CD4-positive, alpha-beta T cell (primary cell): ENCODE results near the gene TMEM176A. TPM values are rescaled to one million over a fixed set of nuclear protein-coding genes. Genes with fewer than 3 reads are reported as not detected.

ENCODE experiments used
- ATAC-seq: fragments of 200-7000 bp; cut with Tn5 transposase; one replicate; pipeline ENCODE4 v1.10.0; 2022; ENCODE audit warnings: mild to moderate bottlenecking; ENCODE audit not compliant: poor library complexity
- CTCF ChIA-PET: fragments of 350-600 bp; sonication (Branson Sonifier 250); formaldehyde crosslinking; loops from one replicate; lab custom pipeline; 2021; ENCODE audit warnings: antibody characterized with exemption, inconsistent platforms; lab: Charles Lee
- POLR2A ChIA-PET: fragments of 350-600 bp; sonication (Branson Sonifier 250); formaldehyde crosslinking; loops from one replicate; lab custom pipeline; 2021; ENCODE audit warnings: antibody characterized with exemption, inconsistent platforms; lab: Charles Lee
- DNase-seq, 14 experiments: peaks; one replicate each; pipeline ENCODE4 v3.0.0-alpha.2; 2013 to 2020; ENCODE audit warnings: mixed read lengths in 2 of 14
- H3K27ac ChIP-seq, 2 donors: one replicate each; pipeline versions ENCODE4 v1.5.1 to v1.7.0; 2013; ENCODE audit warnings: low read length in 2 of 2, low read depth in 1 of 2, mild to moderate bottlenecking in 1 of 2
- H3K27me3 ChIP-seq, 2 experiments: 1 replicate in 1 of 2; 2 replicates in 1 of 2; pipeline versions ENCODE4 v1.6.1 to v1.7.0; 2013; ENCODE audit warnings: low read length in 2 of 2, control low read depth in 1 of 2, mild to moderate bottlenecking in 1 of 2, moderate library complexity in 1 of 2; ENCODE audit not compliant: insufficient read depth in 2 of 2, control insufficient read depth in 1 of 2
- H3K36me3 ChIP-seq: one replicate; pipeline ENCODE4 v1.6.1; 2013; ENCODE audit warnings: low read length, control low read depth; ENCODE audit not compliant: insufficient read depth
- H3K4me1 ChIP-seq: one replicate; pipeline ENCODE4 v1.6.1; 2013; ENCODE audit warnings: low read length, control low read depth; ENCODE audit not compliant: insufficient read depth
- H3K4me3 ChIP-seq: one replicate; pipeline ENCODE4 v1.5.1; 2013; ENCODE audit warnings: mild to moderate bottlenecking, low read length, moderate library complexity
- H3K9me3 ChIP-seq, 2 experiments: 1 replicate in 1 of 2; 2 replicates in 1 of 2; pipeline versions ENCODE4 v1.6.1 to v1.7.0; 2013; ENCODE audit warnings: low read length in 2 of 2, mild to moderate bottlenecking in 2 of 2, control low read depth in 1 of 2, moderate library complexity in 1 of 2; ENCODE audit not compliant: control insufficient read depth in 1 of 2, insufficient read depth in 1 of 2
- H3K27ac Mint-ChIP-seq: one replicate; pipeline ENCODE4 v1.8.0; 2020; ENCODE audit warnings: mixed read lengths
- H3K27me3 Mint-ChIP-seq: one replicate; pipeline ENCODE4 v1.8.0; 2021; ENCODE audit warnings: mixed read lengths
- H3K36me3 Mint-ChIP-seq: one replicate; pipeline ENCODE4 v1.8.0; 2021; ENCODE audit warnings: low read depth, mixed read lengths
- H3K4me1 Mint-ChIP-seq: one replicate; pipeline ENCODE4 v1.8.0; 2021; ENCODE audit warnings: low read depth, mixed read lengths
- H3K4me3 Mint-ChIP-seq: one replicate; pipeline ENCODE4 v1.8.0; 2020; ENCODE audit warnings: mild to moderate bottlenecking, mixed read lengths
- H3K9me3 Mint-ChIP-seq: one replicate; pipeline ENCODE4 v1.8.0; 2020; ENCODE audit warnings: mixed read lengths
- CTCF ChIP-seq: fragments of 200-600 bp; IDR thresholded peaks from one replicate; pipeline ENCODE4 v1.8.0; 2022; ENCODE audit warnings: antibody characterized with exemption, mild to moderate bottlenecking
- intact Hi-C, 2 experiments: fragments of 100-400 bp; cut with DNase I in 1 of 2; cut with micrococcal nuclease in 1 of 2; formaldehyde crosslinking; loops; one replicate each; pipeline versions ENCODE4 v1.15.1 to v1.9.0; 2023 to 2025; cut with DNase I, micrococcal nuclease
- total RNA-seq, 174 experiments: library from RNA in 2 of 174; stranded (reverse) in 2 of 174; gene quantifications; one replicate each; pipeline ENCODE4 v1.2.3 and lab custom pipeline; 2021 to 2026

Gene TMEM176A
- total RNA-seq, 2 experiments from 2014 or later = not detected

- Mint-ChIP-seq H3K9me3 (no peaks in the 10 kb centered on the region), H3K27me3 (peaks cover 48% of the 10 kb centered on the region), H3K4me1 (no peaks in the 10 kb centered on the region), H3K4me3 (no peak overlapping the region), H3K27ac (no peak overlapping the region), H3K36me3 (no peaks in the 10 kb centered on the region)
- ChIA-PET CTCF (no interaction called here), POLR2A (no interaction called here)
- H3K9me3 ChIP-seq = no peaks in the 10 kb centered on the region
- TF ChIP-seq CTCF = no peak
- H3K4me1 ChIP-seq = peaks cover 2% of the 10 kb centered on the region
- H3K27ac ChIP-seq = no peak overlapping the region
- ATAC-seq = no peak
- H3K4me3 ChIP-seq = no peak overlapping the region
- H3K27me3 ChIP-seq = peaks cover 11 to 12% of the 10 kb centered on the region in 2 experiments
- DNase-seq = no peak
- no peaks in the 10 kb centered on the region for H3K36me3 ChIP-seq
- intact Hi-C loops = no loop called here
These were observed 51.2 kb downstream of the TMEM176A start for GRCh38 chr7:150851492-150852370.

GRCh38 chr7:150852371-150852905, 51.9 kb downstream of the TMEM176A start, which contains the start of gene AOC1:
Gene AOC1 (plus strand): TSS chr7:150852517. CDS start chr7:150856471, 3,954 bp downstream.
- no peaks in the 10 kb centered on the region for H3K9me3 ChIP-seq
- peaks cover 11 to 12% of the 10 kb centered on the region in 2 experiments for H3K27me3 ChIP-seq
- TF ChIP-seq CTCF = no peak
- Mint-ChIP-seq H3K4me3 (no peak within 1 kb of the TSS), H3K27ac (no peak within 1 kb of the TSS), H3K4me1 (no peaks in the 10 kb centered on the region), H3K36me3 (no peaks in the 10 kb centered on the region), H3K9me3 (no peaks in the 10 kb centered on the region), H3K27me3 (peaks cover 48% of the 10 kb centered on the region)
- CTCF ChIA-PET = no interaction called here
- POLR2A ChIA-PET = no interaction called here
- intact Hi-C loops = no loop called here
- H3K4me3 ChIP-seq = no peak within 1 kb of the TSS
- H3K36me3 ChIP-seq = no peaks in the 10 kb centered on the region
- H3K27ac ChIP-seq = no peak within 1 kb of the TSS
- ATAC-seq (no peak), DNase-seq (no peak)
- peaks cover 2% of the 10 kb centered on the region for H3K4me1 ChIP-seq

GRCh38 chr7:150854066-150855000, 53.8 kb downstream of the TMEM176A start:
- intact Hi-C loops = no loop called here
- H3K27ac Mint-ChIP-seq = no peak overlapping the region
- no peak for ATAC-seq
- no peak for DNase-seq
- H3K4me3 Mint-ChIP-seq = no peak overlapping the region
- TF ChIP-seq CTCF = no peak
- H3K36me3 Mint-ChIP-seq = no peaks in the 10 kb centered on the region
- Histone ChIP-seq H3K27me3 (peaks cover 11 to 12% of the 10 kb centered on the region in 2 experiments), H3K9me3 (no peaks in the 10 kb centered on the region), H3K4me3 (no peak overlapping the region), H3K36me3 (no peaks in the 10 kb centered on the region), H3K4me1 (peaks cover 2% of the 10 kb centered on the region), H3K27ac (no peak overlapping the region)
- ChIA-PET CTCF (no interaction called here), POLR2A (no interaction called here)
- H3K9me3 Mint-ChIP-seq = no peaks in the 10 kb centered on the region
- peaks cover 43% of the 10 kb centered on the region for H3K27me3 Mint-ChIP-seq
- H3K4me1 Mint-ChIP-seq = no peaks in the 10 kb centered on the region
